H1 (cell line): ENCODE data around the gene TNS3. TPM values are rescaled to one million over a fixed set of nuclear protein-coding genes. Genes with fewer than 3 reads are reported as not detected.
A peak's percentile ranks its signal among the peaks of the same experiment; 100 is the strongest.

ENCODE experiments used
- POLR2A ChIP-seq, 2 experiments: IDR thresholded peaks; 1 replicate in 1 of 2; 2 replicates in 1 of 2; pipeline ENCODE4 v1.6.1; 2011; ENCODE audit warnings: low read depth in 2 of 2, low read length in 2 of 2, mild to moderate bottlenecking in 2 of 2; ENCODE audit errors: control extremely low read depth in 1 of 2
- SIX5 ChIP-seq: IDR thresholded peaks from 2 replicates; pipeline ENCODE4 v1.6.1; 2011; ENCODE audit warnings: mild to moderate bottlenecking, low read depth, low read length
- polyA plus RNA-seq, 7 experiments: library from polyadenylated mRNA; depleted of rRNA in 3 of 7; stranded (reverse) in 5 of 7; unstranded in 2 of 7; fragments of >200 nt in 5 of 7; fragments of 200-250 nt in 2 of 7; gene quantifications; 1 replicate in 5 of 7; 2 replicates in 1 of 7; 4 replicates in 1 of 7; pipeline versions ENCODE4 v1.2.1 to v1.2.3, GENCODE V29; 2011 to 2013; ENCODE audit warnings: missing spikeins in 2 of 7, mixed read lengths in 2 of 7
- total RNA-seq: library from RNA; stranded (reverse); fragmentation: NEBNext Ultra II Directional; extraction: Animal tissue kit (Norgen Biotek cat#: 25700); gene quantifications from 2 replicates; pipeline ENCODE4 v1.2.1, GENCODE V29; 2021
- TF ChIP-seq, protein P1 (sequence below): IDR thresholded peaks from 2 replicates; pipeline ENCODE4 v1.6.1; 2012; ENCODE audit warnings: inconsistent platforms

TNS3 gene
- total and polyA plus RNA-seq, 2 of the 8 experiments (the other 6 are each of a cell fraction or from before 2014, with no cell fraction given) = 11.9 to 24.2 TPM

DNA sequence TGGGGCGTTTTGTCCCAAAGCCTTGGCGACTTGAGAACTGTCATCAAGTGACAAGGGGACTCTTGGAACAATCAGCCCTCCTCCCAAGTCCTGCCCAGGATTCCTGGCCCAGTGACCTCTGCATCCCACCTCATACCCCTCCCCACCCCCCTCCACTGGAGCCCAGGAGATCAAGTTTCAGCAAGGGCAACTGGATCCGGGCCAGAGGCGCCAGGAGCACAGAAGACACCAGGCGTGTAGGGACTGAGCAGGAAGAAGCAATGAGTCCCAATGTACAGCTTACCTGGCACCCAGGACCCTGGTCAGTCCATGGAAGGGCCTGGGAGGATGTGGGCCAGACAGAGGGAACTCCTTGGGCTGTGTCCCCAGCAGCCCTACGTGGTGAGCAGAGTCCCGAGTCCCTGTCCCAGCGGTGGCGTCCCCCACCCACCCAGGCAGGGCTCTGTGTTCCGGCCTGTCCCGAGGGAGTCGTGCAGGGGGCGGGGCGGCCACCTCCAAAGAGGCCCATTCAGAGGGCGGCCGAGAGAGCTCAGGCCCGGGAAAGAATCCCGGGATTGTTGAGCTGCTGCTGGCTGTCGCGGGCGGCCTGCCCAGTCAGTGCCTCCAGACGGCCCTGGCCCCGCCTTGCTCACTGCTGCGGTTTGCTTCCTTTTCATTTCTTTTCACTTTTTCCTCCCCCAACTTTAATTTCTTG is 254.1 kb downstream of the TNS3 start (continued):
- TF ChIP-seq, protein P1, sequence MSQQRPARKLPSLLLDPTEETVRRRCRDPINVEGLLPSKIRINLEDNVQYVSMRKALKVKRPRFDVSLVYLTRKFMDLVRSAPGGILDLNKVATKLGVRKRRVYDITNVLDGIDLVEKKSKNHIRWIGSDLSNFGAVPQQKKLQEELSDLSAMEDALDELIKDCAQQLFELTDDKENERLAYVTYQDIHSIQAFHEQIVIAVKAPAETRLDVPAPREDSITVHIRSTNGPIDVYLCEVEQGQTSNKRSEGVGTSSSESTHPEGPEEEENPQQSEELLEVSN = peak; percentile 19; the same call in 1 of the 2 replicates
- peak in 1 of 2 experiments; percentile 78; a peak in 2 of 3 replicates for TF ChIP-seq POLR2A (IDR thresholded peaks at IDR 0.05; ENCODE audit: control extremely low read depth in 1 of 2, low read depth in 2 of 2, low read length in 2 of 2)
- TF ChIP-seq SIX5 = no peak; the same call in 1 of the 2 replicates
- TF ChIP-seq, all 59 proteins: peak for 10
